HepG2 (cell line): ENCODE results near the gene GCDH. TPM values are rescaled to one million over a fixed set of nuclear protein-coding genes. Genes with fewer than 3 reads are reported as not detected.

Source experiments
- ATAC-seq: fragments of 200-7000 bp; cut with Tn5 transposase; 3 replicates; pipeline ENCODE4 v1.9.1; 2020; ENCODE audit warnings: mild to moderate bottlenecking, moderate library complexity
- BruUV-seq: library from RNA; stranded (reverse); fragments of 400-500 nt; replicated peaks from 2 replicates; lab custom pipeline; 2021; lab: Mats Ljungman, UMichigan
- CTCF ChIA-PET: fragments of 300-600 bp; formaldehyde crosslinking; extraction: SDS; loops from one replicate; lab custom pipeline; 2021; ENCODE audit warnings: low total read pairs, inconsistent platforms, low intra/inter-chr PET ratio; lab: Yijun Ruan, JAX
- POLR2A ChIA-PET: fragments of 350-600 bp; sonication (Branson Sonifier 250); formaldehyde crosslinking; loops from one replicate; lab custom pipeline; 2020; ENCODE audit warnings: antibody characterized with exemption, inconsistent platforms; lab: Yijun Ruan, JAX
- DNase-seq: peaks from one replicate; pipeline ENCODE4 v3.0.0-alpha.2; 2015; ENCODE audit warnings: low spot score
- FAIRE-seq: peaks from 3 replicates; lab custom pipeline; 2011; peaks lifted over from hg19 to GRCh38; lab: Jason Lieb, UNC
- H2AFZ ChIP-seq: one replicate; pipeline ENCODE4 v1.6.1; 2011; ENCODE audit warnings: low read length, inconsistent platforms
- H3K27ac ChIP-seq: fragments of 300-600 bp; 3 replicates; pipeline ENCODE4 v1.8.0; 2011; ENCODE audit warnings: mixed run types, mild to moderate bottlenecking, mixed read lengths, low read length, inconsistent platforms; ENCODE audit not compliant: insufficient read depth; ENCODE audit errors: extremely low read length
- H3K27me3 ChIP-seq, 2 experiments: fragments of 200-600 bp in 1 of 2; 2 replicates in 1 of 2; 3 replicates in 1 of 2; pipeline versions ENCODE4 v1.6.0 to v1.8.0; 2011; ENCODE audit warnings: low read length in 2 of 2, mild to moderate bottlenecking in 2 of 2, moderate library complexity in 2 of 2, inconsistent platforms in 1 of 2; ENCODE audit not compliant: insufficient read depth in 2 of 2, control insufficient read depth in 1 of 2
- H3K36me3 ChIP-seq, 2 experiments: fragments of 200-600 bp in 1 of 2; replicated peaks in 1 of 2; 2 replicates in 1 of 2; 3 replicates in 1 of 2; pipeline versions ENCODE4 v1.5.1 to v1.8.0; 2011; ENCODE audit warnings: low read length in 2 of 2, inconsistent platforms in 1 of 2; ENCODE audit not compliant: insufficient read depth in 2 of 2, control insufficient read depth in 1 of 2
- H3K4me1 ChIP-seq: 2 replicates; pipeline ENCODE4 v1.5.1; 2012; ENCODE audit warnings: low read length, inconsistent platforms; ENCODE audit not compliant: insufficient read depth
- H3K4me2 ChIP-seq: 2 replicates; pipeline ENCODE4 v1.6.0; 2011; ENCODE audit warnings: low read depth, low read length, inconsistent platforms
- H3K4me3 ChIP-seq, 3 experiments: fragments of 200-600 bp in 1 of 3; sonication (generic), shearing (Covaris generic) in 1 of 3; replicated peaks in 1 of 3; 2 replicates each; pipeline ENCODE4 v1.5.1; 2011 to 2016; ENCODE audit warnings: low read length in 3 of 3, inconsistent platforms in 2 of 3, low read depth in 2 of 3, mild to moderate bottlenecking in 2 of 3, control low read depth in 1 of 3, mixed read lengths in 1 of 3; ENCODE audit not compliant: insufficient read depth in 1 of 3
- H3K79me2 ChIP-seq: one replicate; pipeline ENCODE4 v1.6.1; 2011; ENCODE audit warnings: low read length, inconsistent platforms; ENCODE audit not compliant: insufficient read depth
- H3K9ac ChIP-seq: 2 replicates; pipeline ENCODE4 v1.6.0; 2011; ENCODE audit warnings: mild to moderate bottlenecking, low read depth, low read length, inconsistent platforms; ENCODE audit not compliant: insufficient read depth
- H3K9me3 ChIP-seq: 2 replicates; pipeline ENCODE4 v1.5.1; 2012; ENCODE audit warnings: mild to moderate bottlenecking, low read length
- H4K20me1 ChIP-seq: 2 replicates; pipeline ENCODE4 v1.6.0; 2011; ENCODE audit warnings: inconsistent platforms, mild to moderate bottlenecking, low read length, moderate library complexity; ENCODE audit not compliant: insufficient read depth
- CBFB ChIP-seq: sonication (generic); formaldehyde crosslinking; IDR thresholded peaks from 2 replicates; pipeline ENCODE4 v1.4.0; 2020; ENCODE audit warnings: missing genetic modification reagents
- DRAP1 ChIP-seq: IDR thresholded peaks from 2 replicates; pipeline ENCODE4 v1.6.1; 2016; ENCODE audit warnings: missing genetic modification reagents, missing compliant biosample characterization
- KAT7 ChIP-seq: IDR thresholded peaks from 2 replicates; pipeline ENCODE4 v1.6.1; 2018; ENCODE audit warnings: borderline replicate concordance, missing compliant biosample characterization
- MED1 ChIP-seq: sonication (generic); formaldehyde crosslinking; IDR thresholded peaks from 2 replicates; pipeline ENCODE4 v1.4.0; 2020; ENCODE audit warnings: missing genetic modification reagents
- NCOA2 ChIP-seq: sonication (generic); formaldehyde crosslinking; IDR thresholded peaks from 2 replicates; pipeline ENCODE4 v1.8.0; 2022; ENCODE audit warnings: inconsistent platforms
- RNF2 ChIP-seq: fragments of 450-650 bp; conservative IDR thresholded peaks from 2 replicates; pipeline ENCODE4 v1.6.1; 2016; ENCODE audit warnings: low read depth
- STAT5B ChIP-seq: sonication (generic); formaldehyde crosslinking; IDR thresholded peaks from 2 replicates; pipeline ENCODE4 v1.4.0; 2020; ENCODE audit warnings: missing genetic modification reagents
- TOPORS ChIP-seq: sonication (generic); formaldehyde crosslinking; IDR thresholded peaks from 2 replicates; pipeline ENCODE4 v1.8.0; 2023; ENCODE audit warnings: mild to moderate bottlenecking, missing genetic modification reagents
- U2AF1 ChIP-seq: fragments of 200-400 bp; formaldehyde crosslinking; optimal IDR thresholded peaks from 2 replicates; pipeline ENCODE3; 2017; ENCODE audit warnings: mild to moderate bottlenecking, low read depth, low read length
- ZNF121 ChIP-seq: sonication (generic); formaldehyde crosslinking; IDR thresholded peaks from 2 replicates; pipeline ENCODE4 v1.5.0; 2020; ENCODE audit warnings: mild to moderate bottlenecking, missing genetic modification reagents
- ZNF432 ChIP-seq: sonication (generic); formaldehyde crosslinking; IDR thresholded peaks from 2 replicates; pipeline ENCODE4 v1.5.0; 2020; ENCODE audit warnings: missing genetic modification reagents, mild to moderate bottlenecking, borderline replicate concordance
- ZNF678 ChIP-seq: sonication (generic); formaldehyde crosslinking; IDR thresholded peaks from 2 replicates; pipeline ENCODE4 v1.4.0; 2020; ENCODE audit warnings: mild to moderate bottlenecking, missing genetic modification reagents
- ZNF747 ChIP-seq: sonication (generic); formaldehyde crosslinking; IDR thresholded peaks from 2 replicates; pipeline ENCODE4 v1.8.1; 2023; ENCODE audit warnings: missing genetic modification reagents, mild to moderate bottlenecking, borderline replicate concordance
- ZNF781 ChIP-seq: sonication (generic); formaldehyde crosslinking; IDR thresholded peaks from 2 replicates; pipeline ENCODE4 v1.5.1; 2020; ENCODE audit warnings: borderline replicate concordance, mild to moderate bottlenecking, missing genetic modification reagents; ENCODE audit errors: not compliant biosample characterization
- ZXDC ChIP-seq: sonication (generic); formaldehyde crosslinking; IDR thresholded peaks from 2 replicates; pipeline ENCODE4 v1.5.0; 2020; ENCODE audit warnings: mild to moderate bottlenecking, missing genetic modification reagents
- WGBS: methylation state at CpG from one replicate; pipeline ENCODE4 v1.1.6; 2017; ENCODE audit warnings: low lambda C conversion rate; 5-methylcytosine and 5-hydroxymethylcytosine counted together
- in situ Hi-C: cut with HindIII; loops from 2 replicates; pipeline ENCODE4 v1.10.0; 2017; ENCODE audit warnings: low pct_unique_long_range_greater_than_20kb; ENCODE audit not compliant: extremely low pct_ligation_motif_present
- intact Hi-C: fragments of 100-400 bp; cut with micrococcal nuclease; formaldehyde crosslinking; loops from one replicate; pipeline ENCODE4 v1.10.0; 2022; ENCODE audit not compliant: unreplicated experiment
- polyA plus RNA-seq, 8 experiments: library from polyadenylated mRNA; depleted of rRNA in 3 of 8; stranded (reverse) in 7 of 8; unstranded in 1 of 8; fragments of >200 nt; fragmentation: Illumina TruSeq in 4 of 8; extraction: Trizol in 4 of 8; gene quantifications; 2 replicates each; pipeline versions ENCODE4 v1.2.1 to v1.2.3, GENCODE V29; 2011 to 2016; ENCODE audit warnings: low read depth in 4 of 8, missing spikeins in 1 of 8, mixed read lengths in 1 of 8; ENCODE audit not compliant: insufficient read depth in 1 of 8
- total RNA-seq, 5 experiments: library from RNA; depleted of rRNA; stranded (reverse); fragments of >200 nt; fragmentation: Illumina TruSeq; extraction: Trizol; gene quantifications; 2 replicates each; pipeline ENCODE4 v1.2.3, GENCODE V29; 2016; ENCODE audit warnings: low read depth in 1 of 5

The GCDH gene
- total and polyA plus RNA-seq, 2 of the 13 experiments (the other 11 are each of a cell fraction or from before 2014, with no cell fraction given), result 15.1 to 38.0 TPM

- no peaks in the 10 kb centered on the region for H4K20me1 ChIP-seq
- peaks cover 13% of the 10 kb centered on the region for H3K9me3 ChIP-seq
- BruUV-seq, result no TSS peak
- WGBS, result 26% methylated on average over 3 of the region's 3 CpGs
- ATAC-seq (no peak), DNase-seq (no peak), FAIRE-seq (no peak)
- CTCF ChIA-PET, result interaction anchor here (1.1 kb wide), 1 partner anchor 83 kb away, joined by 3 read pairs; no protein-coding TSS in a partner anchor
- no peak overlapping the region for H3K9ac ChIP-seq
- in situ Hi-C loops (no loop called here), intact Hi-C loops (no loop called here)
- no peaks in the 10 kb centered on the region for H3K36me3 ChIP-seq
- H2AFZ ChIP-seq, result no peak overlapping the region
- no peak overlapping the region for H3K4me2 ChIP-seq
- H3K79me2 ChIP-seq, result no peaks in the 10 kb centered on the region
- POLR2A ChIA-PET, result interaction anchor here (2.1 kb wide), 1 partner anchor 31 kb away, joined by 9 read pairs; no protein-coding TSS in a partner anchor
- H3K4me3 ChIP-seq, result no peak overlapping the region
- H3K4me1 ChIP-seq, result peaks cover 34% of the 10 kb centered on the region
- peaks cover 0 to 16% of the 10 kb centered on the region in 2 experiments; a peak in 2 of 5 replicates for H3K27me3 ChIP-seq
- no peak overlapping the region for H3K27ac ChIP-seq
- TF ChIP-seq DRAP1 (no peak), ZNF747 (CRISPR knock-in tag) (no peak), ZNF121 (peak; percentile 51; the same call in 1 of the 2 replicates), ZNF432 (CRISPR knock-in tag) (no peak)
- TF ChIP-seq, all 625 proteins: peak for 1
Measured at GRCh38 chr19:12882589-12882988, 8.4 kb upstream of the GCDH start.

- H3K27me3 ChIP-seq, result peaks cover 0 to 18% of the 10 kb centered on the region in 2 experiments; a peak in 3 of 5 replicates
- ChIA-PET CTCF (no interaction called here), POLR2A (interaction anchor here (1.4 kb wide), 1 partner anchor 11 kb away, joined by 3 read pairs; no protein-coding TSS in a partner anchor)
- intact Hi-C loops, result no loop called here
- no peak overlapping the region for H3K9ac ChIP-seq
- peaks cover 34% of the 10 kb centered on the region for H3K4me1 ChIP-seq
- H3K4me3 ChIP-seq, result no peak overlapping the region
- in situ Hi-C loops, result no loop called here
- no TSS peak for BruUV-seq
- H4K20me1 ChIP-seq, result no peaks in the 10 kb centered on the region
- H3K9me3 ChIP-seq, result peaks cover 13% of the 10 kb centered on the region
- no peak overlapping the region for H3K27ac ChIP-seq
- ATAC-seq (no peak), FAIRE-seq (no peak), DNase-seq (no peak)
- no CpG with 5 or more reads among the region's 3 CpGs for WGBS
- H3K36me3 ChIP-seq, result no peaks in the 10 kb centered on the region
- no peak overlapping the region for H3K4me2 ChIP-seq
- H3K79me2 ChIP-seq, result no peaks in the 10 kb centered on the region
- H2AFZ ChIP-seq, result no peak overlapping the region
- TF ChIP-seq TOPORS (CRISPR knock-in tag) (no peak), KAT7 (no peak), STAT5B (CRISPR knock-in tag) (no peak), ZXDC (no peak), U2AF1 (no peak), CBFB (CRISPR knock-in tag) (no peak), ZNF678 (no peak), MED1 (CRISPR knock-in tag) (no peak), ZNF781 (no peak), RNF2 (no peak), NCOA2 (CRISPR knock-in tag) (no peak)
Measured at GRCh38 chr19:12884202-12884601, 6.8 kb upstream of the GCDH start.
